Mucosa of descending colon (tissue), 3 donors: ENCODE data around the gene MORF4L1. TPM values are rescaled to one million over a fixed set of nuclear protein-coding genes. Genes with fewer than 3 reads are reported as not detected.

Source experiments
- ATAC-seq: fragments of 200-7000 bp; cut with Tn5 transposase; one replicate; pipeline ENCODE4 v1.9.1; 2020; ENCODE audit warnings: mild to moderate bottlenecking, moderate library complexity
- DNase-seq, 3 donors: peaks; one replicate each; pipeline ENCODE4 v3.0.0-alpha.2; 2020
- H3K36me3 ChIP-seq: fragments of 200-600 bp; one replicate; pipeline ENCODE4 v1.8.0; 2021; ENCODE audit warnings: low read depth, mild to moderate bottlenecking
- H3K4me1 ChIP-seq: fragments of 200-600 bp; one replicate; pipeline ENCODE4 v1.8.0; 2021; ENCODE audit warnings: low read depth, mild to moderate bottlenecking
- H3K4me3 ChIP-seq: fragments of 200-600 bp; one replicate; pipeline ENCODE4 v1.8.0; 2021; ENCODE audit warnings: mild to moderate bottlenecking
- H3K9me3 ChIP-seq: fragments of 200-600 bp; one replicate; pipeline ENCODE4 v1.8.0; 2021; ENCODE audit warnings: mild to moderate bottlenecking
- intact Hi-C, 2 donors: fragments of 100-400 bp; cut with DNase I in 1 of 2; cut with micrococcal nuclease in 1 of 2; formaldehyde crosslinking; loops; one replicate each; pipeline versions ENCODE4 v1.11.0 to v1.11.1; 2022; cut with DNase I, micrococcal nuclease
- total RNA-seq, 3 donors: library from RNA; stranded (reverse); fragmentation: NEBNext Ultra II Directional in 2 of 3; extraction: Animal tissue kit (Norgen Biotek cat#: 25700) in 2 of 3; gene quantifications; one replicate each; pipeline versions ENCODE4 v1.2.1 to v1.2.4, GENCODE V29; 2021 to 2023
- TF ChIP-seq, protein P1 (sequence below): fragments of 200-600 bp; IDR thresholded peaks from one replicate; pipeline ENCODE4 v1.8.0; 2022; ENCODE audit warnings: antibody characterized with exemption, mild to moderate bottlenecking
- donor health status: DM: no; HTN: no; CAD: no; lungs with moderate emphysema.
- donor health status: DM: no; HTN: no; CAD: no.
- donor health status: DM: no; HTN: yes; CAD: no.

MORF4L1 gene
- total RNA-seq, 3 donors from 2014 or later = 151 to 307 (median 188) TPM

DNA sequence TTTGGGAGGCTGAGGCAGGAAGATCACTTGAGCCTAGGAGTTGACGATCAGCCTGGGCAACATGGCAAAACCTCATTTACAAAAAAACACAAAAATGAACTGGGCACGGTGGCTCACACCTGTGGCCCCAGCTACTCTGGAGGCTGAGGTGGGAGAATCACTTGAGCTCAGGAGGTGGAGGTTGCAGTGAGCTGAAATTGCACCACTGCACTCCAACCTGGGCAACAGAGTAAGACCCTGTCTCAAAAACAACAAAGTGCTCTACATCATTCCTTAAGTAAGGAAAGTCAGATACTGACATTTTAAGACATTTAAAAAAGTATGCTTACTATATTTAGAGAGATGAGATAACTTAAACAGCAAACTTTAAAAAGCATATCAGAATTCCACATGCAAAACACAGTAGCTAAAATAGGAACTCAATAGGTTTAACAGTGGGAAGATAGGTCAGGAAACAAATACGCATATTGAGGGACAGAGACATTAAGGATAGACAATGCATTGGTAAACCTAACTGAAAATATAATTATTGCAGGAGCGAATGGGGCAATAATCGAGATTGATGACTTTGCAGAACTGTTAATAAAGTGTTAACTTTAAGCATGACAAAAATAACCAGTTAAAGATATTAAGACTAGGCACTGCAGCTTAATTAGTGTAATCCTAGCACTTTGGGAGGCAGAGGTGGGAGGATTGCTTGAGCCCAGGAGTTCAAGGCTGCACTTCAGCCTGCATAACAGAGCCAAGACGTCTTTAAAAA lies 32.1 kb downstream of the MORF4L1 start:
- TF ChIP-seq, protein P1, sequence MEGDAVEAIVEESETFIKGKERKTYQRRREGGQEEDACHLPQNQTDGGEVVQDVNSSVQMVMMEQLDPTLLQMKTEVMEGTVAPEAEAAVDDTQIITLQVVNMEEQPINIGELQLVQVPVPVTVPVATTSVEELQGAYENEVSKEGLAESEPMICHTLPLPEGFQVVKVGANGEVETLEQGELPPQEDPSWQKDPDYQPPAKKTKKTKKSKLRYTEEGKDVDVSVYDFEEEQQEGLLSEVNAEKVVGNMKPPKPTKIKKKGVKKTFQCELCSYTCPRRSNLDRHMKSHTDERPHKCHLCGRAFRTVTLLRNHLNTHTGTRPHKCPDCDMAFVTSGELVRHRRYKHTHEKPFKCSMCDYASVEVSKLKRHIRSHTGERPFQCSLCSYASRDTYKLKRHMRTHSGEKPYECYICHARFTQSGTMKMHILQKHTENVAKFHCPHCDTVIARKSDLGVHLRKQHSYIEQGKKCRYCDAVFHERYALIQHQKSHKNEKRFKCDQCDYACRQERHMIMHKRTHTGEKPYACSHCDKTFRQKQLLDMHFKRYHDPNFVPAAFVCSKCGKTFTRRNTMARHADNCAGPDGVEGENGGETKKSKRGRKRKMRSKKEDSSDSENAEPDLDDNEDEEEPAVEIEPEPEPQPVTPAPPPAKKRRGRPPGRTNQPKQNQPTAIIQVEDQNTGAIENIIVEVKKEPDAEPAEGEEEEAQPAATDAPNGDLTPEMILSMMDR = no peak
- intact Hi-C loops = no loop called here
- Histone ChIP-seq H3K4me3 (no peak overlapping the region), H3K9me3 (no peaks in the 10 kb centered on the region), H3K4me1 (no peaks in the 10 kb centered on the region), H3K36me3 (peaks cover 4% of the 10 kb centered on the region)
- ATAC-seq (no peak), DNase-seq (no peak)

DNA sequence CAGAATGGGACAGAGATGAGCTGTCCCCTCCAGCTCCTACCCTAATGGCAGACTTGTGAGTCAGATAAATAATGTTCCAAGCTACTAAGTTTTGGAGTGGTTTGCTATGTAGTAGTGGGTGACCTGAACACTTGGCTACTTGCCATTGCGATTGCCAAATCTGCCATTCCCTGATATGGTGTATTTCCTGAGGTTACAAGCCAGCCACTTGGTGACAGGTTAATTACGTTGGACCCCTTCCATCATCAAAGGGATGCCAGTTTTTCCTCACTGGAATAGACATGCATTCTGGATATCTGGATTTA lies 33.6 kb downstream of the MORF4L1 start:
- no peak for DNase-seq
- intact Hi-C loops = no loop called here
- Histone ChIP-seq H3K36me3 (peaks cover 4% of the 10 kb centered on the region), H3K9me3 (no peaks in the 10 kb centered on the region), H3K4me1 (no peaks in the 10 kb centered on the region), H3K4me3 (no peak overlapping the region)
- ATAC-seq = no peak
- TF ChIP-seq, protein P1 = no peak

DNA sequence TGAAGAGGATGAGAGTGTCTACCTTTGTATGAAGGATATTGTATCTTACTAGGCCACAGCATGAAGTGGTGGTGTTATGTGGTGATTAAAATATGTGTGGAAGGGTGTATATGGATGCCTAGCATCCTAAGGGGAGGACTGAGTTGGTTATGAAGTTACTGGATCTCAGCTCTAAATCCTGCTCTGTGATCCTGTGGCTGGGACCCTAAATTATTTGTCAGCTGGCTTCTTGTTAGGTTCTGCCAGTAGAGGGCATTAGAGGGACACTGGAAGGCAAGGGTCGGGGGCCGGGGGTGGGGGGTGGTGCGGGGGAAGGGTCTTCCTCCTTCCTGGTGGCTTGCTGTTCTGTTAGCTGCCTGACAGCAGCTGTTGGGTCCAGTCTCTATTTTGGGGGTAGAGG lies 34.9 kb downstream of the MORF4L1 start:
- no peaks in the 10 kb centered on the region for H3K9me3 ChIP-seq
- DNase-seq (no peak), ATAC-seq (no peak)
- TF ChIP-seq, protein P1 = no peak
- intact Hi-C loops = no loop called here
- no peaks in the 10 kb centered on the region for H3K4me1 ChIP-seq
- peaks cover 4% of the 10 kb centered on the region for H3K36me3 ChIP-seq
- H3K4me3 ChIP-seq = no peak overlapping the region

DNA sequence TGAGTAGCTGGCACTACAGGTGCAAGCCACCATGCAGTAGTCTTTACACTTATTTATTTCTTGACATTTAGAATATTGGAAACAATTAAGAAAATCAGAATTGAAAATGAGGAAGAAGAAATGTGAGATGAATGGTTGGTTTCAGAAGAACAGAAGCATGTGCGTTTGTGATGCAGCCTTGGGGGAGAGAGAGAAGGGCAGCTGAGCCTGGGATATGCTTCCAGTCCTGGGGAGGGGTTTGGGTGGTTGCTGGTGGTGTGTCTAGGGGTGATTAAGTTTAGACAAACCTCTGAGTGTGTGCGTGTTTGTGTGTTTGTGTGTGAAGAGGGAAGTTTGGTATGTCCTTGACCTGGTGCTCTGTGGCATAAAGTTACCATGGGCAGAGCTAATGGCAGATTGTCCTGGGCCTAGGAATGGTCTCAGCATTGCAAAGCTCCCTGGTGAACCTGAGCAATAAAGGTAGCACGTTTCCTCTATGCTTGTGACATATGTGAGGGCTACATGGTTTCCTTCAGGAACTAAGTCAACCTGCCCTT lies 36.5 kb downstream of the MORF4L1 start:
- TF ChIP-seq, protein P1 = no peak
- intact Hi-C loops = no loop called here
- H3K4me1 ChIP-seq = no peaks in the 10 kb centered on the region
- peaks cover 4% of the 10 kb centered on the region for H3K36me3 ChIP-seq
- H3K9me3 ChIP-seq = no peaks in the 10 kb centered on the region
- DNase-seq (no peak), ATAC-seq (peak; percentile 13)
- H3K4me3 ChIP-seq = no peak overlapping the region

DNA sequence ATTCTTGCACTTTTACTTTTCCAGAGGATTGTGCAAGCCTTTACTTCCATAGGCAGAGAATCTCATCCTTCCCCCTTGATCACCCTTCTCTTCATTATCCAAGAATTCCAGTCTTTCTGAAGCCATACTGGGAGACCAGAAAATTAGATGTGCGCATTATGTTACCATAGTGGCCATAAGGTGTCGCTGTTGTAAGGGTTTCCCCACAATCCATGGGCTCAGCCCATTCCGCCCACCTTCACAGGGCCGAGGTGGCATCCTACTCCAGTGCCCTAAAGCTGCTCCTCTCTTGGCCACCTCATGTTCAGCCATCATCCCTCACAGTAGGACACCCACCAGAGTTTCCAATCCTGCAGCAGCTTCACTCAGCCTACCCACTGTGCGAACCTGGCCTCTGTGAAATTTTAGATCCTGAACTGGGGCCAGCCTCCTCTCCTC lies 37.1 kb downstream of the MORF4L1 start:
- peak; percentile 77 for ATAC-seq
- DNase-seq = peak in 1 of 3 donors; percentile 54
- peaks cover 4% of the 10 kb centered on the region for H3K36me3 ChIP-seq
- no peaks in the 10 kb centered on the region for H3K9me3 ChIP-seq
- TF ChIP-seq, protein P1 = no peak
- intact Hi-C loops = loop anchor here in 1 of 2 donors (5.0 kb wide), 1 partner anchor 272 kb away; no protein-coding TSS in a partner anchor
- no peaks in the 10 kb centered on the region for H3K4me1 ChIP-seq
- H3K4me3 ChIP-seq = no peak overlapping the region
